Activated naive CD8-positive, alpha-beta T cell treated with anti-CD3 and anti-CD28 coated beads, Interleukin-2, amount 50 U/mL, for 24 hours (primary cell): ENCODE measurements around the gene MED28.
A peak's percentile ranks its signal among the peaks of the same experiment; 100 is the strongest.
"Not testable (repeated sequence)": the region's sequence is repeated elsewhere in the genome, so short reads cannot be mapped to it uniquely, and the experiment has no call there.

ENCODE experiments used
- ATAC-seq: fragments of 150-1000 bp; cut with Tn5 transposase; one replicate; pipeline ENCODE4 v1.10.0; 2021
- DNase-seq: peaks from one replicate; pipeline ENCODE4 v3.0.0; 2021
- H3K27ac Mint-ChIP-seq: one replicate; pipeline ENCODE4 v1.8.0; 2021; ENCODE audit warnings: mild to moderate bottlenecking, mixed read lengths
- H3K27me3 Mint-ChIP-seq: one replicate; pipeline ENCODE4 v1.8.0; 2021; ENCODE audit warnings: mixed read lengths
- H3K36me3 Mint-ChIP-seq: one replicate; pipeline ENCODE4 v1.8.0; 2021; ENCODE audit warnings: low read depth, mixed read lengths
- H3K4me1 Mint-ChIP-seq: one replicate; pipeline ENCODE4 v1.8.0; 2021; ENCODE audit warnings: mixed read lengths
- H3K4me3 Mint-ChIP-seq: one replicate; pipeline ENCODE4 v1.8.0; 2021; ENCODE audit warnings: mild to moderate bottlenecking, moderate library complexity, mixed read lengths
- H3K9me3 Mint-ChIP-seq: one replicate; pipeline ENCODE4 v1.8.0; 2021; ENCODE audit warnings: mixed read lengths

The MED28 gene

GRCh38 chr4:17614416-17615299 is at the start of gene MED28:
TSS of gene MED28 (plus strand) at chr4:17614641. CDS start at chr4:17614655, 14 bp downstream.
- Mint-ChIP-seq H3K27me3 (peaks cover 3% of the 10 kb centered on the region), H3K27ac (peak within 1 kb of the TSS; percentile 95), H3K4me3 (peak within 1 kb of the TSS; percentile 93), H3K36me3 (peaks cover 28% of the 10 kb centered on the region), H3K9me3 (no peaks in the 10 kb centered on the region), H3K4me1 (peaks cover 55% of the 10 kb centered on the region)
- DNase-seq, result peak; percentile 95
- peak; percentile 85 for ATAC-seq

- no peaks in the 10 kb centered on the region for H3K4me1 Mint-ChIP-seq
- no peaks in the 10 kb centered on the region for H3K9me3 Mint-ChIP-seq
- no peaks in the 10 kb centered on the region for H3K27me3 Mint-ChIP-seq
- ATAC-seq (no peak), DNase-seq (no peak)
- no peaks in the 10 kb centered on the region for H3K36me3 Mint-ChIP-seq
- no peak overlapping the region for H3K4me3 Mint-ChIP-seq
- H3K27ac Mint-ChIP-seq, result no peak overlapping the region
Measured at GRCh38 chr4:17565846-17566245, 48.6 kb upstream of the MED28 start.

- no peak overlapping the region for H3K4me3 Mint-ChIP-seq
- no peaks in the 10 kb centered on the region for H3K27me3 Mint-ChIP-seq
- ATAC-seq (no peak), DNase-seq (no peak)
- no peaks in the 10 kb centered on the region for H3K9me3 Mint-ChIP-seq
- H3K36me3 Mint-ChIP-seq, result no peaks in the 10 kb centered on the region
- H3K27ac Mint-ChIP-seq, result no peak overlapping the region
- no peaks in the 10 kb centered on the region for H3K4me1 Mint-ChIP-seq
Measured at GRCh38 chr4:17567271-17567670, 47.2 kb upstream of the MED28 start.

- Mint-ChIP-seq H3K4me3 (no peak overlapping the region), H3K9me3 (no peaks in the 10 kb centered on the region), H3K27ac (no peak overlapping the region), H3K36me3 (peaks cover 11% of the 10 kb centered on the region), H3K4me1 (peaks cover 10% of the 10 kb centered on the region), H3K27me3 (no peaks in the 10 kb centered on the region)
- DNase-seq (no peak), ATAC-seq (no peak)
Measured at GRCh38 chr4:17574206-17574605, 40.2 kb upstream of the MED28 start.

GRCh38 chr4:17575177-17575576 is 39.3 kb upstream of the MED28 start:
- not testable (repeated sequence) for H3K27ac Mint-ChIP-seq, DNase-seq, H3K9me3 Mint-ChIP-seq, H3K4me3 Mint-ChIP-seq, ATAC-seq, H3K27me3 Mint-ChIP-seq
- Mint-ChIP-seq H3K36me3 (peaks cover 18% of the 10 kb centered on the region), H3K4me1 (peaks cover 18% of the 10 kb centered on the region)

- ATAC-seq, result peak; percentile 85
- DNase-seq, result peak; percentile 99
- no peaks in the 10 kb centered on the region for H3K9me3 Mint-ChIP-seq
- no peaks in the 10 kb centered on the region for H3K27me3 Mint-ChIP-seq
- peaks cover 34% of the 10 kb centered on the region for H3K36me3 Mint-ChIP-seq
- H3K4me1 Mint-ChIP-seq, result peaks cover 24% of the 10 kb centered on the region
- H3K27ac Mint-ChIP-seq, result peak within 1 kb of the TSS; percentile 92
- peak within 1 kb of the TSS; percentile 94 for H3K4me3 Mint-ChIP-seq
Measured at GRCh38 chr4:17576932-17577664, 37.3 kb upstream of the MED28 start, which contains the start of gene LAP3. TSS of gene LAP3 (plus strand) at chr4:17577198. CDS start at chr4:17577466, 268 bp downstream.

- peak overlapping the region; percentile 94 for H3K4me3 Mint-ChIP-seq
- peaks cover 36% of the 10 kb centered on the region for H3K36me3 Mint-ChIP-seq
- no peaks in the 10 kb centered on the region for H3K27me3 Mint-ChIP-seq
- DNase-seq (peak; percentile 45), ATAC-seq (peak; percentile 22)
- peak overlapping the region; percentile 92 for H3K27ac Mint-ChIP-seq
- peaks cover 24% of the 10 kb centered on the region for H3K4me1 Mint-ChIP-seq
- H3K9me3 Mint-ChIP-seq, result no peaks in the 10 kb centered on the region
Measured at GRCh38 chr4:17577665-17578481, 36.6 kb upstream of the MED28 start.

GRCh38 chr4:17578482-17578891 is 36.0 kb upstream of the MED28 start:
- Mint-ChIP-seq H3K4me3 (peak overlapping the region; percentile 94), H3K9me3 (no peaks in the 10 kb centered on the region), H3K4me1 (peaks cover 24% of the 10 kb centered on the region), H3K36me3 (peaks cover 42% of the 10 kb centered on the region), H3K27ac (peak overlapping the region; percentile 92), H3K27me3 (no peaks in the 10 kb centered on the region)
- ATAC-seq (peak; percentile 48), DNase-seq (no peak)

- ATAC-seq, result no peak
- no peaks in the 10 kb centered on the region for H3K9me3 Mint-ChIP-seq
- H3K4me3 Mint-ChIP-seq, result no peak overlapping the region
- no peak for DNase-seq
- H3K4me1 Mint-ChIP-seq, result peaks cover 24% of the 10 kb centered on the region
- no peak overlapping the region for H3K27ac Mint-ChIP-seq
- H3K27me3 Mint-ChIP-seq, result no peaks in the 10 kb centered on the region
- H3K36me3 Mint-ChIP-seq, result peaks cover 66% of the 10 kb centered on the region
Measured at GRCh38 chr4:17580969-17581368, 33.5 kb upstream of the MED28 start.

- peaks cover 20% of the 10 kb centered on the region for H3K4me1 Mint-ChIP-seq
- peaks cover 79% of the 10 kb centered on the region for H3K36me3 Mint-ChIP-seq
- H3K27ac Mint-ChIP-seq, result no peak overlapping the region
- DNase-seq (no peak), ATAC-seq (no peak)
- no peaks in the 10 kb centered on the region for H3K27me3 Mint-ChIP-seq
- H3K4me3 Mint-ChIP-seq, result no peak overlapping the region
- H3K9me3 Mint-ChIP-seq, result no peaks in the 10 kb centered on the region
Measured at GRCh38 chr4:17583276-17583675, 31.2 kb upstream of the MED28 start.

GRCh38 chr4:17583941-17584340 is 30.5 kb upstream of the MED28 start:
- DNase-seq (no peak), ATAC-seq (no peak)
- no peaks in the 10 kb centered on the region for H3K9me3 Mint-ChIP-seq
- H3K4me3 Mint-ChIP-seq, result no peak overlapping the region
- H3K36me3 Mint-ChIP-seq, result peaks cover 78% of the 10 kb centered on the region
- peaks cover 16% of the 10 kb centered on the region for H3K4me1 Mint-ChIP-seq
- no peaks in the 10 kb centered on the region for H3K27me3 Mint-ChIP-seq
- H3K27ac Mint-ChIP-seq, result no peak overlapping the region

- Mint-ChIP-seq H3K4me1 (peaks cover 10% of the 10 kb centered on the region), H3K27ac (no peak overlapping the region), H3K9me3 (no peaks in the 10 kb centered on the region), H3K4me3 (no peak overlapping the region), H3K36me3 (peaks cover 76% of the 10 kb centered on the region), H3K27me3 (no peaks in the 10 kb centered on the region)
- DNase-seq (no peak), ATAC-seq (no peak)
Measured at GRCh38 chr4:17584521-17585213, 29.8 kb upstream of the MED28 start.

GRCh38 chr4:17587094-17587822 is 27.2 kb upstream of the MED28 start:
- Mint-ChIP-seq H3K4me3 (no peak overlapping the region), H3K9me3 (no peaks in the 10 kb centered on the region), H3K36me3 (peaks cover 69% of the 10 kb centered on the region), H3K27ac (no peak overlapping the region), H3K4me1 (peaks cover 3% of the 10 kb centered on the region), H3K27me3 (no peaks in the 10 kb centered on the region)
- DNase-seq, result no peak
- ATAC-seq, result no peak
